IMR-90 (cell line): ENCODE measurements around the gene HECTD1. TPM values are rescaled to one million over a fixed set of nuclear protein-coding genes. Genes with fewer than 3 reads are reported as not detected.

Experiments
- ATAC-seq: fragments of 200-7000 bp; cut with Tn5 transposase; 2 replicates; pipeline ENCODE4 v1.9.1; 2020; ENCODE audit warnings: low read depth, mild to moderate bottlenecking, moderate library complexity
- BruUV-seq: library from RNA; stranded (reverse); fragments of 400-500 nt; replicated peaks from 2 replicates; lab custom pipeline; 2021; lab: Mats Ljungman, UMichigan
- CTCF ChIA-PET: fragments of 300-600 bp; formaldehyde crosslinking; extraction: SDS; loops from one replicate; lab custom pipeline; 2021; ENCODE audit warnings: antibody characterized with exemption; lab: Yijun Ruan, JAX
- POLR2A ChIA-PET: fragments of 300-600 bp; sonication (Branson Sonifier 250); formaldehyde crosslinking; loops from one replicate; lab custom pipeline; 2022; ENCODE audit warnings: antibody characterized with exemption; ENCODE audit not compliant: unreplicated experiment; lab: Charles Lee
- DNase-seq: peaks from one replicate; pipeline ENCODE4 v3.0.0; 2013
- H2AFZ ChIP-seq: replicated peaks from 2 replicates; pipeline ENCODE3; 2013; ENCODE audit warnings: low read length, mild to moderate bottlenecking; ENCODE audit not compliant: poor library complexity
- H2AK5ac ChIP-seq: 2 replicates; pipeline ENCODE4 v1.6.1; 2013; ENCODE audit warnings: low read depth, low read length, inconsistent platforms
- H2AK9ac ChIP-seq: replicated peaks from 2 replicates; pipeline ENCODE3; 2013; ENCODE audit warnings: mild to moderate bottlenecking, low read depth, low read length, moderate library complexity; ENCODE audit not compliant: poor library complexity
- H2BK120ac ChIP-seq: 2 replicates; pipeline ENCODE4 v1.6.1; 2013; ENCODE audit warnings: low read depth, low read length, inconsistent platforms
- H2BK15ac ChIP-seq: 3 replicates; pipeline ENCODE4 v1.6.1; 2013; ENCODE audit warnings: low read depth, low read length, inconsistent platforms
- H2BK20ac ChIP-seq: 2 replicates; pipeline ENCODE4 v1.6.1; 2013; ENCODE audit warnings: low read depth, mild to moderate bottlenecking, inconsistent platforms, low read length, moderate library complexity
- H2BK5ac ChIP-seq: 2 replicates; pipeline ENCODE4 v1.6.1; 2013; ENCODE audit warnings: mild to moderate bottlenecking, low read depth, low read length, inconsistent platforms; ENCODE audit not compliant: poor library complexity, severe bottlenecking
- H3K14ac ChIP-seq: replicated peaks from 2 replicates; pipeline ENCODE4 v1.6.1; 2013; ENCODE audit warnings: low read depth, low read length, inconsistent platforms
- H3K18ac ChIP-seq: 2 replicates; pipeline ENCODE4 v1.6.1; 2013; ENCODE audit warnings: low read depth, low read length, control low read depth
- H3K23ac ChIP-seq: 2 replicates; pipeline ENCODE4 v1.6.1; 2013; ENCODE audit warnings: low read depth, low read length, inconsistent platforms
- H3K27ac ChIP-seq: 2 replicates; pipeline ENCODE4 v1.5.1; 2013; ENCODE audit warnings: mild to moderate bottlenecking, control low read depth, low read length; ENCODE audit not compliant: insufficient read depth
- H3K27me3 ChIP-seq: 2 replicates; pipeline ENCODE4 v1.6.1; 2013; ENCODE audit warnings: low read length; ENCODE audit not compliant: control insufficient read depth, insufficient read depth
- H3K36me3 ChIP-seq: 2 replicates; pipeline ENCODE4 v1.6.1; 2013; ENCODE audit warnings: low read length, mixed read lengths; ENCODE audit not compliant: control insufficient read depth, insufficient read depth
- H3K4ac ChIP-seq: 2 replicates; pipeline ENCODE4 v1.6.1; 2013; ENCODE audit warnings: low read depth, low read length, inconsistent platforms
- H3K4me1 ChIP-seq: 2 replicates; pipeline ENCODE4 v1.6.1; 2013; ENCODE audit warnings: low read length, mixed read lengths; ENCODE audit not compliant: control insufficient read depth, insufficient read depth
- H3K4me2 ChIP-seq: 2 replicates; pipeline ENCODE4 v1.6.1; 2013; ENCODE audit warnings: low read depth, mild to moderate bottlenecking, control low read depth, low read length, moderate library complexity
- H3K4me3 ChIP-seq: 2 replicates; pipeline ENCODE4 v1.5.1; 2013; ENCODE audit warnings: low read depth, mild to moderate bottlenecking, control low read depth, low read length, moderate library complexity; ENCODE audit not compliant: insufficient read depth
- H3K56ac ChIP-seq: 2 replicates; pipeline ENCODE4 v1.6.1; 2013; ENCODE audit warnings: low read length, inconsistent platforms; ENCODE audit not compliant: insufficient read depth; ENCODE audit errors: extremely low read depth
- H3K79me1 ChIP-seq, 2 experiments: 2 replicates each; pipeline ENCODE4 v1.6.1; 2013; ENCODE audit warnings: low read length in 2 of 2, inconsistent platforms in 1 of 2, low read depth in 1 of 2
- H3K9ac ChIP-seq: 2 replicates; pipeline ENCODE4 v1.6.1; 2013; ENCODE audit warnings: low read depth, low read length, control low read depth
- H3K9me1 ChIP-seq: 2 replicates; pipeline ENCODE4 v1.6.1; 2013; ENCODE audit warnings: low read length, inconsistent platforms; ENCODE audit not compliant: insufficient read depth
- H3K9me3 ChIP-seq: 2 replicates; pipeline ENCODE4 v1.6.1; 2013; ENCODE audit warnings: low read length; ENCODE audit not compliant: control insufficient read depth, insufficient read depth
- H4K20me1 ChIP-seq: 2 replicates; pipeline ENCODE4 v1.6.1; 2013; ENCODE audit warnings: low read length, inconsistent platforms; ENCODE audit not compliant: insufficient read depth
- H4K5ac ChIP-seq: 2 replicates; pipeline ENCODE4 v1.6.1; 2013; ENCODE audit warnings: mild to moderate bottlenecking, low read depth, low read length, control low read depth
- H4K8ac ChIP-seq, 2 experiments: 2 replicates each; pipeline ENCODE4 v1.6.1; 2013; ENCODE audit warnings: low read depth in 2 of 2, low read length in 2 of 2, control low read depth in 1 of 2, inconsistent platforms in 1 of 2
- H4K91ac ChIP-seq: 2 replicates; pipeline ENCODE4 v1.6.1; 2013; ENCODE audit warnings: low read depth, low read length, inconsistent platforms; ENCODE audit not compliant: insufficient read depth
- CEBPB ChIP-seq: IDR thresholded peaks from 2 replicates; pipeline ENCODE4 v1.6.1; 2012; ENCODE audit warnings: low read depth, low read length, improper control_type of control experiment
- MAFK ChIP-seq: IDR thresholded peaks from 2 replicates; pipeline ENCODE4 v1.6.1; 2012; ENCODE audit warnings: low read depth, low read length, improper control_type of control experiment
- WGBS, 2 experiments: methylation state at CpG; one replicate each; pipeline versions ENCODE4 v1.1.5 to v1.1.7; 2013; ENCODE audit warnings: missing lambda C conversion rate in 2 of 2; ENCODE audit not compliant: insufficient read length in 1 of 2; ENCODE audit errors: extremely low coverage in 2 of 2; 5-methylcytosine and 5-hydroxymethylcytosine counted together
- dilution Hi-C: fragments of 300-500 bp; cut with HindIII; formaldehyde crosslinking; loops from one replicate; pipeline ENCODE4 v1.14.3; 2018; ENCODE audit warnings: low sequenced_read_pairs; ENCODE audit not compliant: unreplicated experiment
- in situ Hi-C: fragments of 300-500 bp; cut with MboI; formaldehyde crosslinking; loops from 3 replicates; pipeline ENCODE4 v1.14.3; 2019; ENCODE audit warnings: low sequenced_read_pairs, inconsistent platforms, mixed read lengths
- intact Hi-C: fragments of 100-400 bp; cut with micrococcal nuclease; formaldehyde crosslinking; loops from 2 replicates; pipeline ENCODE4 v1.10.0; 2022
- polyA plus RNA-seq, 3 experiments: library from polyadenylated mRNA; depleted of rRNA; stranded (reverse); fragments of >200 nt; gene quantifications; 2 replicates each; pipeline ENCODE4 v1.2.3, GENCODE V29; 2012; ENCODE audit warnings: low replicate concordance in 1 of 3
- total RNA-seq: library from RNA; depleted of rRNA; stranded (reverse); fragments of >200 nt; gene quantifications from 2 replicates; pipeline ENCODE4 v1.2.3, GENCODE V29; 2012

The HECTD1 gene
- total and polyA plus RNA-seq, 2 of the 4 experiments (the other 2 are of a cell fraction) = 48.5 to 228 TPM

DNA sequence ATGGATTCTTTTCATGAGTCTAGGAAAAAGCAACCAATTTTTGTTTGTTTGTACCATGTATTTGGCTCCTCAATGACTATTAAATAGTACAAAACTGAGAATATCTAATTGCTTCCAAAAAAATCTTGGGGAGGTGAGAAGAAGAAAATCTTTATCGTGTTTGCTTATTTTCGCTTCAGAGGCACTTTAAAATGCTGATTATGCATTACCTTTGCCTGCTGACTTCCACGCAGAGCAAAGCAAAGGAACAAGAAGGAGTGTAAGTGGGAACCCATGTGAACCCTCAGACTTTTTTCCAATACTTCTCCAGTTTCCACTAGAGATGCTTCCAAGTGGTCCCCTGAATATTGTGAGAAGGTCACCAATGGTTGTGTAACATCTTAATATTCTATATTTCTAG, 138.2 kb downstream of the HECTD1 start:
- H4K20me1 ChIP-seq = no peaks in the 10 kb centered on the region
- CTCF ChIA-PET = no interaction called here
- dilution Hi-C loops = no loop called here

More for the DNA sequence above, 138.2 kb downstream of the HECTD1 start:
- no peaks in the 10 kb centered on the region for H3K9me3 ChIP-seq
- no peak overlapping the region for H3K56ac ChIP-seq
- peaks cover 0 to 3% of the 10 kb centered on the region in 2 experiments; a peak in 1 of 4 replicates for H3K79me1 ChIP-seq
- intact Hi-C loops = no loop called here
- H2AK9ac ChIP-seq = no peak overlapping the region
- POLR2A ChIA-PET = no interaction called here
- no peak overlapping the region for H4K91ac ChIP-seq
- H3K4ac ChIP-seq = no peak overlapping the region
- H3K9ac ChIP-seq = no peak overlapping the region
- no peak for ATAC-seq
- H2BK120ac ChIP-seq = no peak overlapping the region
- no peaks in the 10 kb centered on the region for H3K36me3 ChIP-seq
- H2AFZ ChIP-seq = no peak overlapping the region
- H3K9me1 ChIP-seq = no peaks in the 10 kb centered on the region; the same call in 1 of the 2 replicates
- no peaks in the 10 kb centered on the region for H3K27me3 ChIP-seq
- in situ Hi-C loops = no loop called here
- H4K8ac ChIP-seq = no peak overlapping the region
- H2BK15ac ChIP-seq = no peak overlapping the region
- H3K14ac ChIP-seq = no peak overlapping the region
- H3K4me2 ChIP-seq = no peak overlapping the region
- H3K23ac ChIP-seq = no peak overlapping the region
- H3K4me1 ChIP-seq = no peaks in the 10 kb centered on the region
- no peak overlapping the region for H2BK5ac ChIP-seq
- TF ChIP-seq CEBPB (no peak), MAFK (peak; percentile 81)
- no peak overlapping the region for H3K27ac ChIP-seq
- peak overlapping the region; percentile 71; the same call in 1 of the 2 replicates for H2BK20ac ChIP-seq
- WGBS, 2 experiments = no CpG with 5 or more reads among the region's 3 CpGs
- H2AK5ac ChIP-seq = no peak overlapping the region
- H3K4me3 ChIP-seq = no peak overlapping the region
- no TSS peak for BruUV-seq
- no peak overlapping the region for H3K18ac ChIP-seq
- H4K5ac ChIP-seq = no peak overlapping the region
- DNase-seq = no peak
